Smooth muscle cell of the pulmonary artery (primary cell): ENCODE data around the gene NAALAD2. TPM values are rescaled to one million over a fixed set of nuclear protein-coding genes. Genes with fewer than 3 reads are reported as not detected.

Experiments used
- total RNA-seq: library from RNA; depleted of rRNA; stranded (reverse); fragments of >200 nt; gene quantifications from 2 replicates; pipeline ENCODE4 v1.2.3, GENCODE V29; 2014

Gene NAALAD2
- 0.30 and 0.46 TPM in 2 replicates for total RNA-seq

GRCh38 chr11:90134478-90135003, at the start of gene NAALAD2:
Gene NAALAD2, plus strand, starts transcription at chr11:90134663. Its CDS starts 96 bp downstream, at chr11:90134759.

GRCh38 chr11:90085650-90086049, 48.8 kb upstream of the NAALAD2 start, which contains the start of gene UBTFL1:
Gene UBTFL1, plus strand, starts transcription at chr11:90085950. Its CDS starts 0 bp downstream, at chr11:90085950.

GRCh38 chr11:90222459-90223247, 88.2 kb downstream of the NAALAD2 start, which contains the start of gene CHORDC1:
Gene CHORDC1, minus strand, starts transcription at chr11:90223049. Its CDS starts 95 bp downstream, at chr11:90222954.

Other genes starting within 250 kb of the NAALAD2 start
- gene TRIM49D1, start 212.4 kb upstream of the NAALAD2 start, total RNA-seq: not detected in 2 replicates
- not detected in 2 replicates for gene TRIM49D2, start 210.6 kb upstream of the NAALAD2 start, total RNA-seq
- not detected in 2 replicates for gene TRIM64, start 168.6 kb upstream of the NAALAD2 start, total RNA-seq
- not detected in 2 replicates for gene TRIM49C, start 103.6 kb upstream of the NAALAD2 start, total RNA-seq
- not detected in 2 replicates for gene UBTFL1, start 48.7 kb upstream of the NAALAD2 start, total RNA-seq
- gene CHORDC1, start 88.4 kb downstream of the NAALAD2 start, total RNA-seq: 32.1 and 34.3 TPM in 2 replicates